HG03097 (cell line): ENCODE measurements around the gene WIPF2.
"Not testable (repeated sequence)": the region's sequence is repeated elsewhere in the genome, so short reads cannot be mapped to it uniquely, and the experiment has no call there.

ENCODE experiments used
- ATAC-seq: cut with Tn5 transposase; IDR thresholded peaks from one replicate; pipeline ENCODE4 v1.9.1; 2021; ENCODE audit not compliant: unreplicated experiment, low FRiP score

The WIPF2 gene

GRCh38 chr17:40291281-40291664 is 72.2 kb downstream of the WIPF2 start:
- ATAC-seq: no peak

GRCh38 chr17:40293363-40293762 is 74.3 kb downstream of the WIPF2 start:
- no peak for ATAC-seq

GRCh38 chr17:40295488-40296436 is 76.7 kb downstream of the WIPF2 start:
- no peak for ATAC-seq

- no peak for ATAC-seq
Observed at GRCh38 chr17:40297511-40297910, 78.4 kb downstream of the WIPF2 start.

GRCh38 chr17:40298726-40299125 is 79.6 kb downstream of the WIPF2 start:
- no peak for ATAC-seq

- not testable (repeated sequence) for ATAC-seq
Observed at GRCh38 chr17:40299159-40299757, 80.2 kb downstream of the WIPF2 start.

GRCh38 chr17:40301315-40301714 is 82.2 kb downstream of the WIPF2 start:
- ATAC-seq: no peak

GRCh38 chr17:40303009-40303657 is 84.0 kb downstream of the WIPF2 start:
- ATAC-seq: no peak

GRCh38 chr17:40303708-40304551 is 84.8 kb downstream of the WIPF2 start:
- ATAC-seq: no peak

- not testable (repeated sequence) for ATAC-seq
Observed at GRCh38 chr17:40304552-40304863, 85.4 kb downstream of the WIPF2 start.

GRCh38 chr17:40304866-40305265 is 85.8 kb downstream of the WIPF2 start:
- ATAC-seq: not testable (repeated sequence)

- ATAC-seq: no peak
Observed at GRCh38 chr17:40306395-40306794, 87.3 kb downstream of the WIPF2 start.

GRCh38 chr17:40307001-40307730 is 88.1 kb downstream of the WIPF2 start:
- no peak for ATAC-seq

GRCh38 chr17:40307740-40308239 is 88.7 kb downstream of the WIPF2 start:
- no peak for ATAC-seq

GRCh38 chr17:40309031-40309948 is 90.2 kb downstream of the WIPF2 start, which contains the start of gene RARA:
Gene RARA (plus strand): TSS chr17:40309180. CDS start chr17:40331219, 22,039 bp downstream.
- ATAC-seq: no peak

GRCh38 chr17:40309949-40310510 is 90.9 kb downstream of the WIPF2 start:
- ATAC-seq: no peak

GRCh38 chr17:40310882-40311391 is 91.8 kb downstream of the WIPF2 start:
- no peak for ATAC-seq

GRCh38 chr17:40311575-40311974 is 92.5 kb downstream of the WIPF2 start:
- ATAC-seq: no peak
